NCI-H2196 treated with DMSO at 0.1 percent for 48 hours (cell line): Measurements from ENCODE around the gene DSCAM.
"Not testable (repeated sequence)": the region's sequence is repeated elsewhere in the genome, so short reads cannot be mapped to it uniquely, and the experiment has no call there.

Experiments used
- DNase-seq: peaks from one replicate; lab custom pipeline; 2025; ENCODE audit not compliant: unreplicated experiment; lab: John Stamatoyannopoulos, UW

Gene DSCAM

DNA sequence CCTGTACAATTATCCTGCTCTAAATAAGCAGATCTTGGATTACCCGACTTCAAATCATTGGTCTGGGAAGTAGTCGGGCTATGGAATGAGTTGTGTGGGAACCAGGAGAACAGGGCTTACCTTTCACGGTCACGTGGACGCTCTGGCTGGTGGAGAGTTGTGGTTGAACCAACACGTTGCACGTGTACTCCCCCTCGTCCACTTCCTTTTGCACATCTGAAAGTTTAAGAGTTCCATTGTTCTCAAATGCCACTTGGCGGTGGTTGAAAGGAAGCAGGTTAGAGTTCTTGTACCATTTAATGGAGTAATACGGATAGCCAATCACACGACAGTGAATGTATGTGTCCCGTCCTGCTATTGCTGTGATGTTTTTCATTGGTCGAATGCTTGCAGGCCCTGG, 509.0 kb downstream of the DSCAM start:
- no peak for DNase-seq

DNA sequence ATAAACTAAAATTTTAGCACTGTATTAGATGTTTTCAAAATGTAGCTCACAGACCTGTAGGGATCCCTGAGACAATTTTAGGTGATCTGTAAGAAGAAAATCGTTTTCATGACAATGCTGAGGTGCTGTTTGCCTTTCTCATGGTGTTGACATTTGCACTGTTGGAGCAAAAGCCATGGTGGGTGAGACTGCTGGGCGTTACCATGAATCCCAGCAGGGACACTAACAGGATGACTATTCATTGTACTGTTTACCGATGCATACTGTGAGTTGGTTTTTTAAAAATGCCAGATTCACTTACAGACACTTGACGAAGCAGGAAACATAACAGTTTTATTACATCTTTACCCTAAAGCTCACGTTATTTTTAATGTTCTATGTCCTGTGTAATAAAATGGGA, 511.3 kb downstream of the DSCAM start:
- DNase-seq = no peak

DNA sequence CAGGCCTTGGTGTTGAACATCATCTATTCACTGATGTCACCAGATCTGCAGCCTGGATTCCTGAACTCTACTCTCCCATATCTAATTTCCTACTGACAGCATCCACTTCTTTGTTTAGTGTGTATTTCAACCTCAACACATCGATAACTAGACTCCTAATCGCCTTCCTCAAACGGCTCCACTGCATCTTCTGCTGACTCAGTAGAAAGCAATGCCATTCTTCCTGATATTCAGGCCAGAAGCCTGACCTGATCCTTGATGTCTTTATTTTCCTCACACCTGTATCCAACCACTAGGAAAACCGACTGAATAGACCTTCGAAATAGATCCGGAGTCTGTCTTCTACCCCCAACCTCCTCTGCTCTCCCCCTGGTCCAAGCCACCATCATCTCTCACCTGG, 512.8 kb downstream of the DSCAM start:
- DNase-seq = no peak

DNA sequence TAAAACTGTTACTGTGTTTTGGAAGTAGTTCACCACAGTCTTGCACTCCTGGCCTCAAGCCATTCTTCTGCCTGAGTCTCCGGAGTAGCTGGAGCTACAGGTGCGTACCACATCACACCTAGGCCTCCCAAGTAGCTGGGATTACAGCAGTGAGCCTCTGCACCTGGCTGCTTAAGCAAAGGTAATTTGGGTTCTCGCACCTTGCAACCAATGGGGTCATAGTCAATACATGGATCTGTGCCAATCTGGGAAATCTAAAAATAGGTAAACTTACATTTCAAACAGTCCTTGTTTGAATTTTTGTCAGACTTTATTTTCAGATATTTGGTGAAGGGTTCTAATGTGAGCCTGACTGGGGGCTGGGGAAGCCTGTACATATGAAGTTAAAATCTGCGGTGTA, 513.2 kb downstream of the DSCAM start:
- DNase-seq = no peak

DNA sequence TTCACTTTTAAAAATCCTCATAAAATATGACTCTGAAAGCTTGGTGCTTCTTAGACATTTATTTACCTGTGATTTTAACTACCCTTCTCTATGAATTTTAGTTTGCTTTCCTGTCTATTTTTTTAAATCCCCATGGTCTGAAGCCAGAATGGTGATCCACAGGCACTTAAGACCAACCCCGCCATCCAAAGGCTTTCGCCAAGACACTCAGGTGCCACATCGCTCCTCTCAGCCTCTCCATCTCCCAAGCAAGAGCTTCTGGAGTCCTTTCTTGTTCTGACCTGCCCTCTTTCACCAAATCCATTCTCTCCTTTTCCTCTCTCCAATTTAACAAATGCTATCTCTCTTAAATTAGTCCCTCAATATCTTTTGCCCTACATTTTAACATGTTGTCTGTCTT, 515.2 kb downstream of the DSCAM start:
- DNase-seq = no peak

DNA sequence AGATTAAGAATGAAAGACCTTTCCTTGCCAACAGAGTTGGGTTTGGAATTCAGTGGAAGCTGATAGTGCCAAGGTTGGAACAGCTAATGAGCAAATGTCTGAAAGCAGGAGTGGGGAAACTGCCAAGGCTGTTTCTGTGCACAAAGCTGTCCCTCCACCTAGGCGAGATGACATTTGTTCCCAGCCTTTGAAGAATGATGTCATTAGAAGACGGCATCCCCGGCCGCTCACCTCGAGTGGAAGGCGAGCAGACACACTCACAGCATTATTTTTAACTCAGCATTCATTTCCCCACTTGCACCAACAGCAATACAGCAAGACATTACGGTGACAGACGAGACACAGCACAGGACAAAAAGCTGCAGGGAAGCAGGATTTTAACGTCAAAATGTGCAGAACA, 515.8 kb downstream of the DSCAM start:
- DNase-seq = no peak

DNA sequence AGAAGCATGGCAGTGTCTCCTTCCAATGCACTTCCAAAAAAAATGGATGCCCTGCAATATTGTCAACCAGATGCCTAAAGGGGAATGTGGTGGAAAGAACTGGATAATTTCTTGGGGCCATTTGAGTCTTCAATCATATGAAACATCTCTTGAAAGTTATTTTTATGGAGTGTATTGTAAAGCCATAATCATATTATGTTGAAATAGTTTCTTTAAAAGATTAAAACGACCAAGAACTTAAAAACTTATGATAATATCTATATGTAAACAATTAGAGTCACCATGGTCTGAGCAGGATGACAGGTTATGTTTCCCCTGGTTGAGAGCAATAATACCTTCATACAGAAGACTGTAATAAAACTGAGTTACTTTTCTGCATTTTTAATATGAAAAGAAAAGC, 522.6 kb downstream of the DSCAM start:
- no peak for DNase-seq

DNA sequence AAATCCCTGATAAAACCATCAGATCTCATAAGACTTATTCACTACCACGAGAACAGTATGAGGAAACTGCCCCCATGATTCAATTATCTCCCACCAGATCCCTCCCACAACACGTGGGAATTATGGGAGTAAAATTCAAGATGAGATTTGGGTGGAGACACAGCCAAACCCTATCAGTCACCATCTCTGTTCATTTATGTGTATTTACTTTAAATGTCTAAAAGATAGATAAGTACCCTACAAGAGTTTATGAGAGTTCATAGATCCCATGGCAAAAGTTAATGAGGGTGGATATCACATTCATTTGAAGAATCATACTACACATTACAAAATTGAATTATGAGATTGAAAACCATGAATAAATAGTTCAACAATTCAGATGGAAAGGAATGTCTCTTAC, 526.2 kb downstream of the DSCAM start:
- DNase-seq = not testable (repeated sequence)

DNA sequence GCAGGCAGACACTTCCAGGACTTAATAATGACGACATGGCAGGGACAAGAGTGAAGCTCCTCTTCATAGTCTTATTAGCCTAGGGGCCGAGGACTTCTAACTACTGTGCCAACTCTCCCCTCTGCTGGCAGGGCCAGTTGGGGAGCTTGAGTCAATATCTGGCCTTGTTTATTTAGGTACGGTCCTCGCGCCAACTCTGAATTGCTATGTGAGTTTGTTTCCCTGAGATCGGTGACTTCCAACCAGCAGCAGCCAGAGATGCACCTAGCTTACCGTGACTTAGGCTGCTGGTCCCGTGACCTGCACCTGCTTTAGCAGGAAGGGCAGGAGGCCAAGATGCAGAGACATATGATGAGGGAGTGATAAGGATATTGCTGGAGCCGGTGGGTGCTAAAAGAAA, 528.6 kb downstream of the DSCAM start:
- no peak for DNase-seq

DNA sequence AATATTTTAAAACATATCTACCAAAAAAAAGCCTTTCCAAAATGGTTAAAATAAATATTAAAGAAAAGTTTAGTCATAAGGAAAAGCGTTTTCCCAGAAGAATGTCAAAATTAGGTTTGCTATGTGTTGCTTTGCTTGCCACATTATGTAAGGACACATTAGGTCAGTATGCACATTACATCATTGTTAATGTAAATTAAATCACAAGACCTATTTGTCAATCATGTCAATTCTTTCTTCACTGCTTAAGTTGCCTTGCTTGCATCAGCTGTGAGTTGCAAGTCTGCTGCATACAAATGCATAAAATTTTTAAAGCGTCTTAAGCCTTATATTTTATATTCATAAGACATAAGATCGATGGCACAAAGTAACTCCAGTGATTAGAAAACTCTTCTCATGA, 530.9 kb downstream of the DSCAM start:
- no peak for DNase-seq

DNA sequence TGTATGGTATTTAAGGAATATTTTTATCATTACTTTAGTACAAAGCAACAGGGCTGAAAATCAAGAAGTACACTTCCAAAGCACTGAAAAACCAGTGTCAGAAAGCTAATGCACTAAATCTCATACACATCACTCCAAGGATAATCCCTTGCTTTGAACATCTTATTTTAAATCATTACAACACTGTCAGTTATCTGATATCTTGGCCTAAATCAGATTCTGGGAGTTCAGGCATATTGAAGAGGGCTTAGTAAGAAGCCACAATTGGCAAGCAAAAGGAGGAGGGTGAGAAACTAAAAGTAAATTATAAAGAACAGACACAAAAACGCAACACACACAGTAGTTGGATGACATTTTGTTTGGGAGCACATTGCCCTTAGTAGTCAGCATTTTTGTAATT, 531.3 kb downstream of the DSCAM start:
- no peak for DNase-seq

DNA sequence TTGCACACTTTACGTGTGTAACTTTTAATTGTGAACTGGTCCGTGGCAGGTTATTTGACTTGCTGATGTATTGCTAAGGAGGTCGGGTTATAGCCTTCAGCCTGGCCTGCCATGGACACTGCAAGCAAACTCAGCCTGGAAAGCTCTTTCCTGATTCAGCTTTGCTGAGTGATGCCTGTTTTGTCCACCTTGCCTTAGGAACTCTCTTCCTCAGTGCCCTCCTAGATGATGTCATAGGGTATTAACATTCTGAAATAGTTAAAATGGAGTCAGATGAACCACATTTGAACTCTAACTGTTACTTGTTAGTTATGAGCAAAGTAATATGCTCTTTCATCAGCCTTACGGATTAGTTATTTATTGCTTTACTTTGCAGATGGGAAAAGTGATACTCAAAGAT, 533.7 kb downstream of the DSCAM start:
- no peak for DNase-seq

DNA sequence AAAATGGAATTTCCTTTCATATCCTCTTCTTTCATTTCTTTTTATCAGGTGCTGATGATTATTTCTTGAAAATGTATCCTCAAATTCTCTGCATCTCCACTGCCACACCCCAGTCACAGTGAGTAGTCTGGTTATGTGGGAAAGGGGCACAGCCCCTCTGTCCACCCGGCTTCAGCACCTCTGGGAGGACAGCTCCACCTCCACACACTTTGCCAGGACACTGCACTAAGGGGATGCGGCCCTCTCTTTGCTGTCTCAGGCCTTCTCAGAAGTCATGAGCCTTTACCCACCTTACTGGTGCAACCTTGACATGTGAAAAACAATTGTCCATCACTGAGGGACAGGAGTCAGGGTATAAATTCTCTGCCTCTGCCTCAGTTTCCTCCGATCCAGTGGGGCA, 546.7 kb downstream of the DSCAM start:
- no peak for DNase-seq

DNA sequence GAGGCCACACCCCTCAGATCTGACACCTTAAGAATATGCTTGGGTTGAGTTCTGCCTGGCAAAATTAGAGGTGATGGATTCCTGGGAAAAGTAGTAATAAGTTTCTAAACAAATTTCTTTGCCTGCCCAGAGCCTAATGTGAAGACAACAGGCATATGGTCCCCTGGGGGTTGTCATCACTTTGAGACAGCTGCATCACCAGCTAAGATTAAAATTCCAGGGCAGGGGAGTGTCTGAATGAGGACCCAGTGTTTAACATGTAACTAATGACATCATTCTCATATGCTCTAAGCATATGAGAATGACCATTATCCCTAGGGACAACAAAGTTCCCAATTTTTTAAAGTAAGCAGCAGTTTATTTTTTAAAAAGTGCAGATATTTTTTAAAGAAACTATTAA, 547.5 kb downstream of the DSCAM start:
- DNase-seq = no peak

DNA sequence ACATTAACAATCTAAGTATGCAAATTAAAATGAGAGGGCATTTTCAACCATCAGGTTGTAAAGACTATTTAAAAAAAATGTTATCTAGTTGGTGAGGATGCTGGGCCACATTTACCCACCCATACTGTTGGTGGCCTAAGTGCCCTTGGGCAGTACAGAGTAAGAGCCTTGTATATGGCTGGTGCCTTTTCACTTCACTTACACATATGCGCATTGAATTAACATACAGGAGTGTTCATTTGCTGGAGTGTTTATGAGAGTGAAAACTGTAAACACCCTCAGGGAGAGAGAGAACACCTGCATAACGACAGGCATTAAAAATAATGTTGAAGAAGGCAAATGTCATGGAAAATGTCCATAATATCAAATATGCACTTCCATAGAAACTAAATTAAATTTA, 552.6 kb downstream of the DSCAM start:
- no peak for DNase-seq

DNA sequence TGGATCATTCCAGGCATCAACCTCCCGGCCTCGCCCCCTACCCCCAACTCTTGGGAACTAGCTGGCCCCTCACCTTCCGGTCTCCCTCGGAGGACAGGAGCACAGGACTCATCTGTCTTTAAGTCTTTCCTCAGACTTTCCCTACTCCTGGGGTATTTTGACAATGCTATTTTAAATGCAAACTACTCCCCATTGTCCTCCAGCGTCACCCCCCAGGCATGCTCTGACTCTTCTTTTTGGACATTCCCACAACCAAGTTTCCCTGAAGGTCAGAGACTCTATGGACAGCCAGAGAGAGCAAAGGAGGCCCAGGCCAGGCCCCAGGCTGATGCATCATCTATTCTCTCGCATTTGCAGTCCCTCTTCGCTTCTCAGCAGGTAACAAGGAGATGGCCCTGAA, 555.4 kb downstream of the DSCAM start:
- no peak for DNase-seq

DNA sequence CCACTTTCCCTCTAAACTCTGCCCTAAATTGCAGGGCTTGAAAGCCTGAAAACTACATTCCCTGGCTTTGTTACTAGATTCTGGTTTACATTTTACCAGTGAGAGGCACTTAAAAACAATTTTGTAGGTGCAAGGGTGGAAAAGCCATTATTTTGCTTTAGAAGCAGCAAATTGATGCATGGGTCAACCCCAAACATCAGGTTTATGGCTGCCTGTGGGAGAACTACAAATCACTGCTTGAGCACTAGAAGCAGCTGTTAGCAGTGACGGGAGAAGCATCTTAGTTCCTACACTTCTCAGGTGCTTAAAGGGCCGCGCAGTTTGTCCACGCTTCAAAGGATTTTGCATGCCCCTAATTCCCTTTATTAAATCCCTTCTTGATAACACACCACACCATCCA, 562.5 kb downstream of the DSCAM start:
- DNase-seq = no peak

DNA sequence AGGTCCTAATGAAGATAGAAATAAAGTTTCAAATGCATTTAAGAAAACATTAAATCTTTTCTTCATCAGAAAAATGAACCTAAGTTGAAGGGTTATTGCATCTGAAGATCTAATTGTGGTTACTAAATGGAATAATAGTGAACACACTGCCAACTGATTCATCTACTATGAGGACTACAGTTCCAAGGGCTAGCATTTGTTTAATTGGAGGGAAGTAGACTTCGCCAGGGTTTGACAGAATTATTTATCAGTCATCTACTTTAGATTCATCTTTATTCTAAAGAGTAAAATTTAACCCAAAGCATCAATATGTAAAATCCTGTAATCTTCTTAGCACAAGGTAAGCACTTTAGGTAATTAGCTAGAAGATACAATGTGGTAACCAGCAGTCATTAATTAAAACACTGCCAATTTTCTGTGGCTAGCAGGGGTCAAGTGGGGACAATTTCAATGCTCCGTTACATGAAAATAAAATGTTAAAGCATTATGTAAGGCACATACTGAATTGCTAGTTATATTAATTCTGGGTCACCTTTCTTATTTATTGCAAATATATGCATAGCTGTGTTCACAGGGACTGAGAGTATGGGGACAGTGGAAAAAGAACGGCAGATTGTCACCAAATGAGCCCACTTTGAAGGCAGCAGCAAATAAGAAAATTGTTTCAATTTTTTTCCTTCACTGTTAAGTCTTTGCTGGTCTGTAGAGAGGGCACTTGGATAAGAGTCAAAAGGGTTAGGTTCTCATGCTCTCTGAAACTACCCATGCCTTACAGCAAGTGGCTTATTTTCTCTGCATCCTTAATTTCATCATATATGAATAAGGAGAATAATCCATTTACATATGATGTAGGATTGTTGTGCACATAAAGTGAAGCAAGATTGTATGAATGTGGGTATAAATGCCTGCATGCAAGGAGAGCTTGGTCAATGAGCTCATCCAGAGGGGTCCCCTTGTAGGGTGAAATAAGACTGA, 563.8 kb downstream of the DSCAM start:
- no peak for DNase-seq

DNA sequence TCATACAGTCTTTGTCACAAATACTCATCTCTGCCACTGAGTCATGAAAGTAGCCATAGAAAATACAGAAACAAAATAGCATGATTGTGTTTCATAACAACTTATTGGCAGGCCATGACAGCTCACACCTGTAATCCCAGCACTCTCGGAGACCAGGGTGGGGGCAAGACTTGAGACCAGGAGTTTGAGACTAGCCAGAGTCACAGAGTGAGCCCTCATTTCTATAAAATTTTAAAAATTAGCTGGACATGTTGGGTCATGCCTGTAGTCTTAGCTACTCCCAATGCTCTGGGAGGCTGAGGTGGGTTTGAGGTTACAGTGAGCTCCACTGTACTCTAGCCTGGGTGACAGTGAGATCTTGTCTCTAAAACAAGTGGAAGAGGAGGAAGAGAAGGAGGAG, 568.6 kb downstream of the DSCAM start:
- DNase-seq = no peak

DNA sequence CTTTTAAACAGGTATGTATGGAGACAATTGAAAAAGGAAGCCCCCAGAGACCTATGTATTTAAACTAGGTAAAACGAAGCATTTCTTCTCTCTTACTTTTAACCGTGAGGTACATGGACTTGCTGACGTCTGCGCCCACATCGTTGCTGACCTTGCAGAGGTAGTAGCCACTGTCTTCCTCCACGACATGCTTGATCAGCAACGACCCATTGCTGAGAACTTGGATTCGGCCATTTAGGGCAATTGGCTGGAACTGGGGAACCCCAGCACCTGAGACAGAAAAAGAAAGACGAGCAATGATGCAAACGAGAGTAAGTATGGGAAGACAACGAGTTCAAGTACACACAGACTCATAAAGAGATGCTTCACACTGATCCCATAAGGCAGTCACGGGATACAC, 571.0 kb downstream of the DSCAM start:
- DNase-seq = no peak

DNA sequence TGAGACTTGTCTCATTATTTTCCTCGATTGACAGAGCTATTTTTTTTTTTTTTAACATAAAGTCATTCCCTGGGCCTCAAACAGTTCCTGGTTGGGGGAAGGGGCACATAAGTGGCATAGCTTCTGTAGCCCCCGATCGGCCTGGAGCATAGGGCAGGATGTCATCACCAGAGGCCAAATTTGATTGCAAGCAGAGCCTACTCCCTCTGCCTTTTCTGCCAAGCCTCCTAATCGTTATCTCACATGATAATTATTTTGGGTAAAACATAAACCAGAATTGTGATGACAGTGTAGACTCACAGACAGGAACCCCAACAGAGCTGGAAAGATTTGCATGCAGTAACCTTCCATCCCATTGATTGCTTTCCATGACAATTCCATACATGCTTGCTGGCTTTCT, 574.9 kb downstream of the DSCAM start:
- no peak for DNase-seq

DNA sequence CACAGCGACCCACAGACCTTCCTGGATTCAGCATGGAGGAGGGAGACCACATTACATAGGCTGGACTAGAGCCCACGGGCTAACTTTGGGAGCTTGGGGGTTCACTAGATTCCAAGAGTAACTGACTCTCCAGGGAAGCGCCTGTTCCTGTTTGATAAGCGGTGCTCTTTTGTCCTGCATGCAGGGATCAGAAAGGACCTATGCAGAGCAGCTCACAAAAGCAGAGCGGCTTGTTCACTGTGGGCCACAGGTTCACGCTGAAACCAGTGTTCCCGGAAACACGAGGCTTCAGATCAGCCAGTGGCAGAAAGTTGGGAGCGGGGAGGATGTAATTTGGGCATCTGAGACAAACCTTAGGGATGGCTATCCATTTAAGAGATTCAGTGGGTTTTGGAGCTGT, 575.8 kb downstream of the DSCAM start:
- DNase-seq = no peak

DNA sequence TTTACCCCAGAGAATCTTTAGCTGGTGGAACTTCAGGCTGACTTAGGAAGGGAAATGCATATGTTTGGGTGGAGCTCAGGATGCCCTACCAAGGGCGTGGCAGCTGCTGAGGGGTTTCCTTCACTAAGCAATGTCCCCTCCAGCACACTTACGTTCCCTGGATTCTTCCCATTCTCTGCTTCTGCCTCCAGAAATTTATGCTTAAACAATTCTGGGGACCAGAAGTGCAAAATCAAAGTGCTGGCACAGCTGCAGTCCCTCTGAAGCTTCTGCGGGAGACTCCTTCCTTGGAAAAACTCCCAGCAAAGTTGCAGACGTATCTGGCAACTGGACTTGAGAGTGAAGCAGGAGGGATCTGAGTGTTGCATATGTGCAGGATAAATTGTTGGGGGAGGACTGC, 576.9 kb downstream of the DSCAM start:
- no peak for DNase-seq
